GM18519 (cell line): ENCODE results near the gene LYVE1.

Experiments
- ATAC-seq: cut with Tn5 transposase; IDR thresholded peaks from one replicate; pipeline ENCODE4 v1.9.1; 2021; ENCODE audit warnings: mild to moderate bottlenecking, moderate library complexity; ENCODE audit not compliant: unreplicated experiment, low FRiP score

LYVE1 gene

DNA sequence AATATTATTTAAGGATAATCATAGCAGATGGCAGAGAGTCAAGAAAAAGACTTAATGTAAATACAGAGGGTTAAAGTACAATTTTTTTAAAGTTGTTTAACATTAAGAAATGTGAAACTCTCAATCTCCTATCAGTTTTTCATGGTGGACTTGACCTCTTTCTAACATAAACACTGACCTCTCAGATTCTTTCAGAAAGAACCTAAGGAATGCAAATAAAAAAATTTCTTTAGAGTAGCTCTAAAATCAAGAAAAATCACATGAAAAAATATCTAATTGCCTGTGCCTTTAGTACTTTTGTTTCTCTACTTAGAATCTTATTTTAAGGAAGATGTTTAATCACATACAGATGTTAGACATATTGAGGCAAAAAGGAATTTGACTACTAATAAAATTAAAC, 40.3 kb downstream of the LYVE1 start:
- ATAC-seq, result no peak

- ATAC-seq, result no peak
These were observed 41.2 kb downstream of the LYVE1 start for GRCh38 chr11:10526974-10527918.

GRCh38 chr11:10524471-10524870, 44.0 kb downstream of the LYVE1 start:
- ATAC-seq, result no peak

GRCh38 chr11:10522921-10523320, 45.5 kb downstream of the LYVE1 start:
- no peak for ATAC-seq

DNA sequence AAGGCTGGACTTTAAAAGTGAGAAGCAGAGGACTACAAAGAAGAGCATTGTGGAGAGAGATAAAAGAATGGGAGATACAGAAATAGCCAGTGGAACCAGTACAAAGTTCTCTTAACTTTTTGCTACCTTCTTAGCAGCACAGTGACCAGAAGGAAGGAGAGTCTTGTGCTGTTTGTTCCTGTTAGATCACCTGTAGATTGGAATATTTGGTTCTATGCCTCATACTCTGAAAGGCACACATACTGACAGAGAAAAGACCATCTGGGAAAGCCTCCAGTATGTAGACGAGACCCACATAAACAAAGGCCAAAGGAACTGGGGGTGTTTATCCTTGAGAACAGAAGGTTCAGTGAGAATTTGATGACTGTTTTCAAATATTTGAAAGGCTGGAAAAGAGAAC, 46.2 kb downstream of the LYVE1 start:
- ATAC-seq, result no peak

- no peak for ATAC-seq
These were observed 47.9 kb downstream of the LYVE1 start for GRCh38 chr11:10520562-10520961.

DNA sequence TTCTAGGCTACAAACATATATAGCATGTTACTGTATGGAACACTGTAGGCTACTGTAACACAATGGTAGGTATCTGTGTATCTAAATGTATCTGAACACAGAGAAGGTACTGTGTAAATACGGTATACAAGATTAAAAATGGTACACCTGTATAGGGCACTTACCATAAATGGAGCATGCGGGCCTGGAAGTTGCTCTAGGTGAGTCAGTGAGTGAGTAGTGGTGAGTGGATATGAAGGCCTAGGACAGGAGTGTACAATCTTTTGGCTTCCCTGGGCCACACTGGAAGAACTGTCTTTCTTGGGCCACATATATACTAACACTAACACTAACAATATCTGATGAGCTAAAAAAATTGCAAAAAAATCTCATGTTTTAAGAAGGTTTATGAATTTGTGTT, 48.8 kb downstream of the LYVE1 start:
- no peak for ATAC-seq

- no peak for ATAC-seq
These were observed 49.6 kb downstream of the LYVE1 start for GRCh38 chr11:10518891-10519290.

- ATAC-seq, result no peak
These were observed 50.3 kb downstream of the LYVE1 start for GRCh38 chr11:10518123-10518522.

DNA sequence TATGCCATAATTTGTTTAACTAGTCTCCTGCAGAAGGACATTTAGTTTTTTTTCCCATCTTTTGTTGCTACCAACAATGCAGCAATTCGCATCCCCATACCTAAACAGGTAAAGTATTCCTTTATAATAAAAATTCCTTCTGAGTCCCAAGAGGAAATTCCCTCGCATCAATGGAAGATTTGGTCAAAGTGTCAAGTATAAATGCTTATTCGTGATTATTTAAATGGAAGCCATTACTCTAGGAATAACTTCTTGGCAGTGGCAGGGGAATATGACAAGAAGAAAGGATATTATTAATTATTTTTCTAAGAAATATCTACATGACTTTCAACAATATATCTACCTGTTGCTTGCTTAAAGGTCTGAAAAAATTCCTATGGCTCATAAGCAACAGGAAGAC, 53.0 kb downstream of the LYVE1 start:
- ATAC-seq, result no peak

GRCh38 chr11:10514709-10515108, 53.8 kb downstream of the LYVE1 start:
- ATAC-seq, result no peak

DNA sequence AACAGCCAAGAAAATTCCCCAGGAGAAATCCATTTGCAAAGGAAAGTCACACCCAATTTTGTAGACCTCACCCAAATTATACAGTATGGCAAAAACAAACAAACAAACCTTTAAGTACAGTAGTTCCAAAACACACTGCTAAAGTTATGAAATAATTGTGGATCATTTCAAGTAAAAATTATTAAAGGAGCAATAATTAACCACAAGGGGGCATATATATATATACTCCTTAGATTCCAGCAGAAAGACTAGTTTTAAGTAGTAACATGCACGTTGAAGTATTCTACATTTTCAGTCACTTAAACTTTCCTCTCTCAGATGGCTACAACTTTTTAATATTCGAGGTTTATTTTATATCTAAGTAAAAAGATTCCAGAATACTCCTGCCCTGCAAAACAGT, 54.3 kb downstream of the LYVE1 start:
- no peak for ATAC-seq

DNA sequence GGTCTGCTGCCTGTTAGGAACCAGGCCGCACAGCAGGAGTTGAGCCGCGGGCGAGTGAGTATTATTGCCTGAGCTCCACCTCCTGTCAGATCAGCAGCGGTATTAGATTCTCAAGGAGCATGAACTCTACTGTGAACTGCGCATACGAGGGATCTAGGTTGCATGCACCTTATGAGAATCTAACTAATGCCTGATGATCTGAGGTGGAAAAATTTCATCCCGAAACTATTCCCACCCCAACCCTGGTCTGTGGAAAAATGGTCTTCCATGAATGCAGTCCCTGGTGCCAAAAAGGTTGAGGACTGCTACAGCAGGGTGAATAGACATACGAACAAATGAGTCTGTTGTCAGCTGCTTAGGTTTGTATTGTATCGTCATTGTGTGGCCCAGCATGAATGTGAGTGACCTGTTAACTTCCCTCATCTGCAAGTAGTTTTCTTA, 57.3 kb downstream of the LYVE1 start:
- ATAC-seq, result no peak
